Dedifferentiated amniotic fluid mesenchymal stem cell (primary cell): ENCODE results near the gene DNAL4.
A peak's percentile ranks its signal among the peaks of the same experiment; 100 is the strongest.

Source experiments
- DNase-seq: peaks from one replicate; pipeline ENCODE4 v3.0.0-alpha.2; 2016; ENCODE audit errors: extremely low spot score

Gene DNAL4

DNA sequence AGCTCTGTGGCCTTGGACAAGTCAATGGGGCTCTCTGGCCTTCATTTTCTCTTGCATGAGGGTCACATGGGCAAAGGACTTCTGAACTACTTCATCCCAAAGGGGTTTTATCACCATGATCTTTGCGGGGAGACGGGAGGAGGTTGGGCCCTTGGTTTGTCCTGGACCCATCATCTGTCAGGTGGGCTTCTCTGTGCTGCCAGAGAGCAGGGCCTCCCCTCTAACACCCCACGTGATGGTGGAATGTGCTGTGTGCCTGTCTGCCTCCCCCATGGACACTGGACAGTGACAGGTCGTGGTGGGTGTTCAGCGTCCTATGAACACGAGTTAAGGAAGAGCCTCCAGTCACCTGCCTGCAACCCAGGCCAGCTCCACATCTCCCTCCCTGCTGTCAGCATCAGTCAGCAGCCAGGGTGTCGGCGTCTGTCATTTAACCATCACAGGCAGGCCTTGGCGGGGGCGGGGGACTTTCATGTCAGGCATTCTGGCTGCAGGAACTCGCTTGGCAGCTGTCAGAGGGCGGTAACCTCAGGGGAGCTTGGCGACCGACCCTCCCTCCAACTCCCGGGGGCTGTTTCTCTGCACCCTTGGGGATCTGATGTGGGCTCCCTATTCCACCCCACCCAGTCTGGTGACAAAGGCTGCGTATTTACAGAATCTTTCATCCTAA lies 35.5 kb downstream of the DNAL4 start:
- DNase-seq: no peak

DNA sequence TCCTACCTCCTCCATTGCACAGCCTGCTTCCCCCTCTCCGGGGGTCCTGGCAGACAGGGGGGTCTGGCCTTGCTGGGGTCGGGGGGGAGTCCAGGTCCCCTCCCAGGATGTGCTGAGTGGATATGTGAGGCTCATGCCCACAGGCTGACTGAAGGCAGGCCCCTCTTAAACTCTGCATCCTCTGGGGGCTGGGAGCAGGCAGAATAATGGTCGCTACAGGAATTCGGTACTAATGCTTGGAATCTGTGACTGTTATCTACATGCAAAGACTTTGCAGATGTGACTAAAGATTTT lies 36.5 kb downstream of the DNAL4 start:
- no peak for DNase-seq

DNA sequence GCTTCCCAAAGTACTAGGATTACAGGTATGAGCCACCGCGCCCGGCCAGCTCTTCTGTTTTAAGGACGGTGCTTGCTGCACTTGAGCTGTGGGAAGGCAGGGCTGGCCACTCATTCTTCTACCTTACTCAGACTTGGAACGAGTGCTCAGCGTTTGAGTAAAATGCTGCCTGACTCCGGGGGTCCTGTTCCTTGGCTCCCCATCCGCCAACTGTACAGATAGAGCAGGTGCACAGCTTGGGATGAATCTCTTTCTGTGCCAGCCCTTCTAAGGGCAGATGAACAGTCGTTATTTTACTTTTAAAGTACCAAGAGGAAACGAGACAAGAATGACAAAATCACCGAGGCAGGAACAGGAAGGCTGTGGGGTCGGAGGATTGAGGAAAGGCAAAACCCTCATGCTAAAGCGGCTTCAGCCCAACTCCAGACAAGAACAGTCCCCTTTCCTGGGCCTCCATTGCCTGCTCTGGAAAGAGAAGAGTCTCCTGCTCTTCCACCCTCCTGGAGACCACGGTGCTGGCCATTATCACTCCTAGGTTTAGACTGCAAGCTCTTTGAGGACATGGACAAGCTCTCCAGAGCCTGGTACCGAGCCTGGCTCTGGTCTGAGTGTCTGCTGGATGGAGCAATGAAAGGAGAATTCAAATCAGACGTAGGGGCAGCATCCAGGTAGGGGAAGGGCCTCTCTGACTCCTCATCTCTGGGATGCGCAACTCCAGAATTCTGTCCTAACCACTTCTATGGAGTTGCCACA lies 37.1 kb downstream of the DNAL4 start:
- DNase-seq: no peak

DNA sequence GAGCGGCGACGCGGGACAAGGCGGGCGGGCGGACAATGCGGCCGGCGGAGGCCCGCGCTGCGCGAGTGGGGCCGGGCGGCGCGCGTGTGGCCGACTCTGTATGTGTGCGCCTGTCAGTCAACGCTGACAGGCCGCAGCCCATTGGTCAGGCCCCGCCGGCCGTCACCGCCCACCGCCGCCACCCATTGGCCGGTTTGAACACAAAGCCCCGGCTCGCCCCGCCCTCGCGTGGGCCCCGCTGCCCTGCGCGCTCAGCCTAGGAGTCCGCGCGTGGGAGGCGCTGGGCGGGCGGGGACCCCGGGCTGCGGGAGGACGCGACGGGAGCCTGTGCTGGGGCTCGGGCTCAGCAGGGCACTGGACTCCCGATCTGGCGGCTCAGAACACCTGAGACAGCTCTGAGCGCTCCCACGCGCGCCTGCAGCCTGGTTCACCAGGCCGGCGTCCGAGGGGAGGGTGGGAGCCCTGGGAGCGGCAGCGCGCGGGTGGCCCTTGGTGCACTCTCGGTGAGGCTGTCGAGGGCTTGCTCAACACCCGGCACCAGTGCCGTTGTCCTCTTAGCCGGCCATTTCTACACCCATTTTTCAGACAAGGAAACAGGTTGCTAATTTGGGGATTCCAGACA lies 37.9 kb downstream of the DNAL4 start, which contains the start of gene SUN2:
TSS of gene SUN2 (minus strand) at position 88 of the 622 bp plus-strand sequence. CDS start 3,370 bp downstream, outside the sequence.
- peak; percentile 70 for DNase-seq

DNA sequence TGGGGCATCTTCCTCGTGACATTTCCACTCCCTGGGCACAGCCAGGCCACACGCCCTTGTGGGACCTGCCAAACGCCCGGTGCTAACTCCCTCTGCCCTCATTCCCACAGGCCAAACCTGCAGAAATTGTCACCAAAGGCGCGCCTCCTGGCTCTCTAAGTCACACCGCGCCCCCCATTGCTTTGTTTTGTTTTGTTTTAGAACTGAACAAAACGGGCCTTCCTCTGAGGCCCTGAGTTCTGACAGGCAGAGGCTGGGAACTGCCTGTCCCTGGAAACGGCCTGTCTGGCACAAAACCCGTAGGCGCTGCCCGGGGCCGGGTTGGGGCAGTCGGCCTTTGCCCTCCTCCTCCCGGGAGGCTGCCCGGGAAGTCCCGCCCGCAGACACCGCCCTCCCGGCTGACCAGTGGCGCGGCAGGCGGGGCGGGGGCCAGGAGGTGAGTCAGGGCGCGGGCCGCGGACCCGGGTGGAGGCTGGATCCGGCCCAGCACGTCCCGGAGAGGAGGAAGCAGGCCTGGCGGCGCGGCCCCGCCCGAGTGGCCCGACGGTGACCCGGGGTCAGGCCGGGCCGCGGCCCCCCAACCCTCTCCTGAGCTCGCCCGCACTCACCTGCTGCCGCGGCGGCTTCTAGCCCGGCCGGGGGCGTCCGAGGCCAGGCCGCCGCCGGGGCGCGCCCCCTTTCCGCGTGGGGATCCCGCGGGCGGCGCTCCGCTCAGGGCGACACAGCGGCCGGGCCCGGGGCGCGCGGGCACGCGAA lies 38.6 kb downstream of the DNAL4 start:
- peak; percentile 36 for DNase-seq

DNA sequence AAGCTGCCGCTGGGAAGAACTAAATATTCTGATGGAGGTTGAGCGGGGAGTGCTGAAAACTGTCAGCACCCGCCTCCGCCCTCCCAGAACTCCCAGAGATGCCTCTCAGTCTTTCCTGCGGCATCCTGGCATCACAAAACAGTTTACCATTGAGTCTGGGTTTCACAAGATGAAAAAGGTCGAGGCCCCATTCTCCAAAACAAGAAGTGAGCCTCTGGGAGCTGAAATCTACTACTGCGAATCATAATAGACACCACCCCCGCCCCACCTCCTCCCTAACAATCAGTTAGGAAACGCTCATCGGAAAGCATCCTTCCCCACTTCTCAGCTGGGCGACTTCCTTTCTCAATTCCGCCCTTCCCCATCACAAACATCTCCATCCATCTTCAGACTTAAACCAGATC lies 39.2 kb downstream of the DNAL4 start:
- DNase-seq: no peak

DNA sequence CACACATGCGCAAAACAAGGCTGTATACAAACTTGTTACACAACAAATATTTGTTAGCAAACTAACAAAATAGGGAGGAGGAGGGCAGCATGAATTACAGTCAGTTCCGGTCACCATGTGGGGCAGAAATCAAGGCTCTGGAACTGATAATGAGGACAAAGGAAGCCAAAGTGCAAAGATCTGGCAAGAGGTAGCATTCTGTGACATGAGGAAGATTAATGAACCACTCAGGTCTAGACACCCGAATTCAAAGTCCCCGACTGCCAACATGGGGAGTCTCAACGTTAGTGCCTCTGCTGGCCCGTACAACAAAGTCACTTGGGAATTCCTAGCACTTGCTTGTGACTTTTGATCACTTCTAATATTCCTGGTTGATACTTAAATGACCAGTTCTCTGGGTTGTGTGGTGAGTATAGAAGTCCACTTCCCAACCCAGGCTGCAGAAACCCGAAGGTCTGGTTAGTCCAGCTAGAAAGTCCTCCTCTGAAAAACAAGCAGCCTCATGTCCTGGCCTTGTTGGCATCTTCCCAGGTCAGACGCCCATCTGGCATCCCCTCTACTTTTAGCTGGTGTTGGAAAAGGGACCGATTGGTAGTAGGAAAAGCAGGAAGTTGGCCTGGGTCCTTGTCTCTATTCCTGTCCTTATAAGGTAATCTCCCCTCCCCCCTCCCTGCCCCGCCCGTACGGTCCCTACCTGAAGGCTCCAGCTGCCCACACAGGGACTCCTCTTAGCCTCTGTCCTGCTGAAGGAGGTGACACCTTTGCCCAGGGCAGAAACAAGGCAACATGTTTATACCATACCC lies 39.8 kb downstream of the DNAL4 start:
- no peak for DNase-seq

DNA sequence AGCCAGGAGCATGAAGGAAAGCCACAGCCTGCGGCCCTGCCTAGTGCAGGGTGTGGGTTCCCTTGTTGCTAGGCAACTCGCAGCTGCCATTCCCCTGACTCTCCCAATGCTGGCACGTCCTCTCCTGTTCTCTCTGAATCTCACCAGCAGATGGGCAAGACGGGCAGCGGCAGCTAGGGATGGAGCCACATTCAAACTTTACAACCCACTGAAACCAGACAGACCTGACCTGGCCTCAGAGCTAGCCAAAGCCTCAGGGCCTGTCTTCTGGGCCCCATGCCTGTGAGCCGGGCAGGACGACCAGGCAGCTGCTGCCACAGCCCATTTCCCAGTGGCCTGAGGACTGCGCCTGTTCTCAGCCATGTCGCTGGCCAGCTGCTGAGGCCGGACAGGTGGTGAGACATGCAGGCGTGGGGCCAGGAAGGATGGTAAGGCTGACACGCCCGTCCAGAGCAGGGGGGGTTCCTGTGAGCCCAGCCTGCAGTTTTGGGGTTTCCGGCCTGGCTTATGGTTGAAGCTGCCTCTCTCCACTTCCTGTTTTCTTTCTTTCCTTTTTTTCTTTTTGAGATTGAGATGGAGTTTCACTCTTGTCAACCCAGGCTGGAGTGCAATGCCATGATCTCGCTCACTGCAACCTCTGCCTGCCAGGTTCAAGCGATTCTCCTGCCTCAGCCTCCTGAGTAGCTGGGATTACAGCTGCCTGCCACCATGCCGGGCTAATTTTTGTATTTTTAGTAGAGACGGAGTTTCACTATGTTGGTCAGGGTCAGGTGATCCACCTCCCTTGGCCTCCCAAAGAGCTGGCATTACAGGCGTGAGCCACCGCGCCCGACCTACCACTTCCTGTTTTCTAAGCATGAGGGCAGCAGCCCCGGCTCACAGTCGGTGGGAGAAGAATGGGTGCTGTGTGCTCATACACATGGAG lies 42.3 kb downstream of the DNAL4 start:
- no peak for DNase-seq

DNA sequence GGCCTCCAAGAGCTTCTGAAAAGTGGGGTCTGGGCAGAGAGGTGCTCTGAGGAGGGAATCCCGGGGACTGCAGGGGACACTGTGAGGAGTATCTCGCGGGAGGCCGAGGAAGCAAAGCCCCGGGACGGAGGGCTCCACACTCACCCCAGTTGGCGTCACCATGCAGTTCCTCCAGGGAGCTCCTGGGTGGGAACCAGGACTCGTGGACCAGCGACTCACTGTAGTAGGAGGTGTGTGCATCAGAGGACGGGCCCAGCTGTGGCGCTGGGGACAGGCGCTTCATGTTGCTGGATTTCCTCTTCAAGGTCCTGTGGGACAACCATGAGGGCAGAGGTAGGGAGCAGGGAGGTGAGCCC lies 42.9 kb downstream of the DNAL4 start:
- DNase-seq: no peak

DNA sequence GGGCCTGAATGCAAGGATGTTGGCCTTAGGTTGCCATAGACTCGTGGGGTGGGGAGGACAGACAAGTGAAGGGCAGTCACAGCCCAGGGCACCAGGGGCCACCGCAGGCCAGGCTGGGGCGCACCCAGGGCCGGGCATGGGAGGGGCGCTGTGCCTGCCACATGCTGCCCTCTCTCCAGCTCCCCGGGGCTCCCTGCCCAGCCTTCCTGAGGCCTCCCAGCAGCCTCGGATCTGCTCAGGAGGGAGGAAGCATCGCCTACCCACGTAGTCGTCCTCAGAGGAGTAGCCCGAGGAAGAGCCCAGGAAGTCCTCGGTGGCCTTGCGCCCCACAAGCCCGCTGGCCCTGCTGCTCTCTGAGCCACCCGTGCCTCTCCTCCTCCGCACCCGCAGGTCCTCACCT lies 43.3 kb downstream of the DNAL4 start:
- no peak for DNase-seq

DNA sequence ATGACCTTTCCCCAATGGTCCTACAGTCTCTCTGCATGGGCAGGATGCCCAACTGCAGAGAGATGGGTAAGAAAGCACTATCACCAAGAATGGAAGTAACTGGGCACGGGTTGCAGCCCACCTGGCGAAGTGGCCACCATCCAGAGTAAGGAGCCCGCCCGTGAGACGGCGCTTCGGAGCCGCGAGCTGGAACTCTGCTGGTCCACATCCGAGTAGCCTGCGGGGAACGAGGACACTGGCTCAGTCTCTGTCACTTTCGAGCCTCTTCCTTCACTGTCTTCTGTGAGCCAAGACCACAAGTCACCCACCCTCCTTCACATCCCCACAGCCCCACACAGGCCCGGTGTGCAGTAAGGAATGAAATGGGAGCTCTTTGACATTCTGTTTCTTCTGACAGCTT lies 43.8 kb downstream of the DNAL4 start:
- no peak for DNase-seq

DNA sequence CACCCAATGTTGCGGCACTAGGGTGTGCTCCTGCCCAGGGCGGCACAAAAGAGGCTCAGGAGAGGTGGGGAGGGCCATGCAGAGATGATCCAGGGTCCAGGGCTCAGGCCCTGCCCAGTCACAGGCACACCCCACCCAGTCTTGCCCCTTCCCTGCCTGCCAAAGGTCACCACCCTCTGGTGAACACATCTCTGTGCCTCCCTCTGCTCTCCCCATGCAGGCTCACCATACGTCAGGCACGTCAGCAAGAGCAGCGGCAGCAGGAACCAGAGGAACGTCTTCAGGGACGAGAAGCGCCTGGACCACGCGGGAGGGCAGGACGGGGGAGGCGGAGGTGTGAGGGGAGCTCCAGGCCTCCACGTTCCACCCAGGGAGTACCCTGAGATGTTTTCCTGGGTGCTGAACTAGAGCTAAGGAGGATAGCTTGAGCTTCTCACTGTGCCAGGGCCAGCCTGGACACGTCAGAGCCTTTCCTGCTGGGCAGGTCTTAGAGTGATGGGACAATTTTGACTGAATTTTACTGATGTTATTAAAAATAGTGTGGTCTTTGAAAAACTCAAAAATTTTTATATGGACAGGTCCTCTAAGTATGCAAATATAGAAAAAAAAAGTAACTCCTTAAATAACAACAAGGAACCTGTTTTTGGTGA lies 45.3 kb downstream of the DNAL4 start:
- no peak for DNase-seq

DNA sequence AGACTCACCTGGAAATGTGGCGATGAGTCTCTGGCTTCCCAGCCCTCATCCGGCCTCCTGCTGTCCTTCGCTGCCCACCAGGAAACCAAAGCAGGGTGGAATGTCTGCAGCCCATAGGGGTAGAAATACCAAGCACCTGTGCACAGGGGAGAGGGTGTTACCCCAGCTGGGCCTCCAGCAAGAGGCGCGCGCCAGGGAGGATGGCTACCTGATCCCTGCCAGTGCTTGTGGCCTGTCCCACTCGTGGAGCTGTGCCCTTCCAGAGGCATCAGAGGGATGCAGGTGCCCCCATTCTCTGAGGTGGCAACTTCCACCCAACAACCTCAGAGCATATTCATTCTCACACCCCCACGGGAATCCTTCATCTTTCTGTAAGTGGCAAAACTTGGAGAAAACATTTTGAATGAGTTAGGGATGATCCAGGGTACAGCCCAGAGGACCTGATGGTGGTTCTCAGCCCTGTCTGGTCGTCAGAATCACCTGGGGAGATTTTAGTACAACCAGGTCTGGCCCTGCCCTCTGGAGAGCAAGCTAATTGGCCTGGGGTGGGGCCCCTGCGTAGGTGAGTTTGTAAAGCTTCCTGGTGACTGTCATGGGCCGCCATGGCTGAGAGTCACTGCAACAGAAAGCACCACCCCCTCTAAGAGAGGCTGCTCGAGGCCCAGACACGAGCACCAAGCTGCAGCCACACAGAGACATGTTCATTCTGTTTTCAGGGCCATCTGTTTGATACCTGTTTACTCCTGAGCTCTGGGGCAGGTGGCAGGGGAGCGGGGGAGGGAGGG lies 48.1 kb downstream of the DNAL4 start:
- no peak for DNase-seq

DNA sequence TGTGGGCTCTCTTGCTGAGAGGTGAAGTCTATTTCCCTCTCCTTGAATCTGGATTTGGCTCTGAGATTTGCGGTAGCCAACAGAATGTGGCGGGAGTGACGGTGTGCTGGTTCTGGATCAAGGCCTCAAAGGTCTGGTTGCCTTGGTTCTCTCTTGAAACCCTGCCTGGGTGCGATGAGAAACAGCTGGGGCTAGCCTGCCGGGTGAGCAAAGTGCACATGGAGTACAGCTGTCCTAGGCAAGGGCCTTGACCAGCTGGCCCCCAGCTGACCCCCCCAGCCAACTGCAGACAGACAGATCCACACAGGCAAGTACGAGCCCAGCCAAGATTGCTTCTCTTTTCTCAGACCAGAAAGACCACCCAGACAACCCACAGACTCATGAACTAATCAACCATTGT lies 49.0 kb downstream of the DNAL4 start:
- no peak for DNase-seq

DNA sequence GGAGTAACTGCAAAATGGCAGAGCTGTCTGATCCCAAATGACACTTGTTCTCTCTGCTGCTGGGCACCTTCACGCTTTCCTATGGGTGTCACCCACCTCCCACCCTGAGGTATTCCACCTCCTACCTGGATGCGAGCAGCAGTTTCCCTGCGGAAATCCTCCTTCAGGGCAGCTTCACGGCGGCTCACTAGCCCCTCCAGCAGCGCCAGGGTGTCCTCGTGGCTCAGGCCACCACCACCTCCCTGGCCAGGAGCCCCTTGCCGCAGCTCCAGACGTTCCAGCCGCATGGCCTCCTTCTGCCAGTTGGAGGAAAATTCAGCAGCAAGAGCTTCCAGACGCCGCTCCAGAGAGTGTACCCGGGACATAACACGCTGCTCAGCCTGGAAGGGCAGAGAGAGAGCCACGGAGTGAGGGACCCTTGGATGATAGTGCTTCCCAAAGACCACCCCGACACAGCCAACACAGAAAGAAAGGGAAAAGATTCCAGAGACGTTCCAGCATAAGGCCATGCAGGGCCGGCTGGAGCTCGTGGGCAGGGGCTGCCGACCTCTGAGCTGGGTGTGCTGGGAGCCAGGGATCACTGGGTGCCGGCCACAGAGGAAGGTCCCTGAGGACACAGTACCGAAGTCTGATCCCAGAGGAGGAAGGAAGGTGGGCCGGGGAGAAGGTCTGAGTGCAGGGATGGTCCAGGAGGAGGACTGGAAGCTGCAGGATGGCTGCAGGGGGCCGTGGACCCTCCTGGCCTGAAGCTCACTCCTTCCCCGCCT lies 51.6 kb downstream of the DNAL4 start:
- DNase-seq: no peak

DNA sequence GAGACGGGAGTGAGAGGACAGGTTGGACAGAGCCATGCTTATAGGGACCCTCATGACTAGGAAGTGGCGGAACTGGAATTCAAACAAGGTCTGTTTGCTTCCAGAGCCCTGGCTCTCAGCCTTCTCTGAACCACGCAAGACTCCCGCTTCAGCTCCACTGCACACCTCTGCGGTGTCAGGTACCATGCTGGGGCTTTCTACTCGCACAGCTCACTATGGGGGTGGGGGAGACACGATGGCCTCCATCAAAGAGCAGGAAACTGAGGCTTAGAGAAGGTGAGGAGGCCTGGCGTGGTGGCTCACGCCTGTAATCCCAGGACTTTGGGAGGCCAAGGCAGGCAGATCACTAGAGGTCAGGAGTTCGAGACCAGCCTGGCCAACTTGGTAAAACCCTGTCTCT lies 52.4 kb downstream of the DNAL4 start:
- no peak for DNase-seq

DNA sequence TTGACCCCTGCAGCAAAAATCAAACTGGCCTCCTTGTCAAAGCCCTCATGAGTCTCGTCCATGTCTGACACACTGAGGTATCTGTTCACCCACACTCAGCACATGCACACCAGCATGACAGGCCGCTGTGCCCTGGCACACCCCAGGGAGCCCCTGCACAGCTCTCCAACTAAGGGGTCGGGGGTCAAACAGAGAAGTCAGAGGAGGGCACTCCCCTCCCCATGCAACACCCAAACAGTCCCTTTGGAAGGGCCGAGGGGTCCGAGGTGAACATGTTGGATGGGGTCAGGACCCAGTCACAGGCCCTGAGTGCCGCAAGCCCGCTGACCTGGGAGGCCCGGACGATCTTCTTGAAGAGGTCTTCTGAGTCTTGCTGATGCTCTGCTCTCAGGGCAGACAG lies 52.8 kb downstream of the DNAL4 start:
- DNase-seq: no peak

DNA sequence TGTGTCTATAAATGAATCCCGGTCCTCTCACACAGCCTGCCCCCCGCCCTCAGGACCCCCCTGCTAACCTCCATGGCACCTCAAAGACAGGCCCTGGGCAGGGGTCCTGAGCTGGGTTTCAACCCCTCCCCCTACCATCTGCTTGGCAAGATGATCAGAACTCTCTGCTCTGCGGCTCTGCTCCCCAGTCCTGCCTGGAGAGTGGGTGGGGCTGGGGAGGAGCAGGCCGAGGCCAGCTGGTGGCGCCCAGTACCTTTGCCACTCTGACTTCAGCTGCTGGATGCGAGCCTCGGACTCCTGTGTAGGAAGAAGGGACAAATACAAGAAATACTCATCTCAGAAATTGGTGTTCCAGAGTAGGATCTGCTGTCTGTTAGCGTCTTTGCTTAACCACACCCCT lies 53.2 kb downstream of the DNAL4 start:
- DNase-seq: no peak
